ENCODE data around the gene C2orf68.

DNA sequence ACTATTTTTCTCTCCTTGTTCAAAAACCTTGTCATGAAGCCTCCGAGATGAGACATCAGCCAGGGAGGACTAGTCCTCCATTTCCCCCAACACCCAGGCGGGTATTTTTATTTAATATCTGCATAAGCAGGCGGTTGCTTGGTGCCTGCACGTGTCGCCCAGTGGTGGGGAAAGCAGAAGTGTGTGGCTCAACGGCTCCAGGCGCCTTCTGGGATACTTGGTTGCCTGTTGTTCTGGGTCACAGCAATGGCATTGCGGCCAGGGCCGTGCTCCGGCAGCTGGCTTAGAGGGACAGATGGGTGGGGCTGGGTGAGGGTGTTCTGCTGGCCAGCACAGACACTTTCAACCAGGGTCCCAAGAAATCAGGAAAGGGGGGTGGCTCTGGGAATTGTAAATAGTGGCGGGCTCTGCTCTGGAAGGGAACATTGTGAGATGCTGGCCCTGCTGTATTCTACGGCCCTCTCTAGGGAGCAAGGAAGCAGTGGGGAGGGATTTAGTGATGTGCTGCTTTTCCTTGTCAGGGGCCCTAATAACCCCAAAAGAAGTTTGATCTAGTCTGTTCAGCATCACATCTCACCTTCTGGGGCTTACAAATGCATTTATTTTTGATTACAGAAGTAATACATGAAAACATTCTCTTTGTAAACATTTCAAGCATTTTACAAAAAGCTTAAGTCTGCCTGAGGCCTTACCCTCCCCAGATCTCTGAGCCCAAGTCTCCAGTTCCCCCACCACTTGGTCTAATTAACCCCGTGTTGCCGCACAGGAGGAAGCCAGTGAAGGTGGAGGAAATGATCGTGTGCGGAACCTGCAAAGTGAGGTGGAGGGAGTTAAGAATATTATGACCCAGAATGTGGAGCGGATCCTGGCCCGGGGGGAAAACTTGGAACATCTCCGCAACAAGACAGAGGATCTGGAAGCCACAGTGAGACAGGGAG, 33.4 kb downstream of the C2orf68 start:
- TF ChIP-seq, protein P1, sequence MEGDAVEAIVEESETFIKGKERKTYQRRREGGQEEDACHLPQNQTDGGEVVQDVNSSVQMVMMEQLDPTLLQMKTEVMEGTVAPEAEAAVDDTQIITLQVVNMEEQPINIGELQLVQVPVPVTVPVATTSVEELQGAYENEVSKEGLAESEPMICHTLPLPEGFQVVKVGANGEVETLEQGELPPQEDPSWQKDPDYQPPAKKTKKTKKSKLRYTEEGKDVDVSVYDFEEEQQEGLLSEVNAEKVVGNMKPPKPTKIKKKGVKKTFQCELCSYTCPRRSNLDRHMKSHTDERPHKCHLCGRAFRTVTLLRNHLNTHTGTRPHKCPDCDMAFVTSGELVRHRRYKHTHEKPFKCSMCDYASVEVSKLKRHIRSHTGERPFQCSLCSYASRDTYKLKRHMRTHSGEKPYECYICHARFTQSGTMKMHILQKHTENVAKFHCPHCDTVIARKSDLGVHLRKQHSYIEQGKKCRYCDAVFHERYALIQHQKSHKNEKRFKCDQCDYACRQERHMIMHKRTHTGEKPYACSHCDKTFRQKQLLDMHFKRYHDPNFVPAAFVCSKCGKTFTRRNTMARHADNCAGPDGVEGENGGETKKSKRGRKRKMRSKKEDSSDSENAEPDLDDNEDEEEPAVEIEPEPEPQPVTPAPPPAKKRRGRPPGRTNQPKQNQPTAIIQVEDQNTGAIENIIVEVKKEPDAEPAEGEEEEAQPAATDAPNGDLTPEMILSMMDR (IDR thresholded peaks at IDR 0.05), result no peak
- no peak for TF ChIP-seq POLR2A (IDR thresholded peaks at IDR 0.05)

All from adrenal gland (tissue), 5 donors.